WTC11 (cell line): Measurements from ENCODE around the gene BEND6.

Experiments used
- CTCF ChIP-seq: fragments of 200-600 bp; IDR thresholded peaks from 2 replicates; pipeline ENCODE4 v1.8.0; 2022; ENCODE audit warnings: antibody characterized with exemption
- ESRRA ChIP-seq: sonication (generic); formaldehyde crosslinking; IDR thresholded peaks from 2 replicates; pipeline ENCODE4 v1.8.1; 2022; ENCODE audit warnings: mild to moderate bottlenecking, missing genetic modification reagents, borderline replicate concordance
- USF2 ChIP-seq: sonication (generic); formaldehyde crosslinking; IDR thresholded peaks from 2 replicates; pipeline ENCODE4 v1.8.1; 2023; ENCODE audit warnings: mild to moderate bottlenecking, missing genetic modification reagents, moderate library complexity

- TF ChIP-seq ESRRA (no peak), USF2 (no peak), CTCF (no peak)
Observed at GRCh38 chr6:56956491-56956890, 1.6 kb downstream of the BEND6 start.
